Activated CD8-positive, alpha-beta T cell treated with anti-CD3 and anti-CD28 coated beads for 36 hours (primary cell): ENCODE measurements around the gene PSMD1. TPM values are rescaled to one million over a fixed set of nuclear protein-coding genes. Genes with fewer than 3 reads are reported as not detected.

Experiments used
- ATAC-seq: fragments of 200-7000 bp; cut with Tn5 transposase; one replicate; pipeline ENCODE4 v1.10.0; 2021; ENCODE audit warnings: mild to moderate bottlenecking, moderate library complexity
- CTCF ChIA-PET: fragments of 350-600 bp; sonication (Branson Sonifier 250); formaldehyde crosslinking; loops from one replicate; lab custom pipeline; 2021; ENCODE audit warnings: antibody characterized with exemption; lab: Charles Lee
- POLR2A ChIA-PET: fragments of 350-600 bp; sonication (Branson Sonifier 250); formaldehyde crosslinking; loops from one replicate; lab custom pipeline; 2021; ENCODE audit warnings: antibody characterized with exemption; lab: Charles Lee
- DNase-seq: peaks from one replicate; pipeline ENCODE4 v3.0.0-alpha.2; 2020
- H3K27ac Mint-ChIP-seq: one replicate; pipeline ENCODE4 v1.8.0; 2021; ENCODE audit warnings: mild to moderate bottlenecking, mixed read lengths
- H3K27me3 Mint-ChIP-seq: one replicate; pipeline ENCODE4 v1.8.0; 2021; ENCODE audit warnings: mixed read lengths
- H3K36me3 Mint-ChIP-seq: one replicate; pipeline ENCODE4 v1.8.0; 2021; ENCODE audit warnings: low read depth, mixed read lengths
- H3K4me1 Mint-ChIP-seq: one replicate; pipeline ENCODE4 v1.8.0; 2021; ENCODE audit warnings: low read depth, mixed read lengths
- H3K4me3 Mint-ChIP-seq: one replicate; pipeline ENCODE4 v1.8.0; 2021; ENCODE audit warnings: mild to moderate bottlenecking, moderate library complexity, mixed read lengths
- H3K9me3 Mint-ChIP-seq: one replicate; pipeline ENCODE4 v1.8.0; 2021; ENCODE audit warnings: mixed read lengths
- CTCF ChIP-seq: fragments of 200-600 bp; IDR thresholded peaks from one replicate; pipeline ENCODE4 v1.8.0; 2022; ENCODE audit warnings: antibody characterized with exemption, mild to moderate bottlenecking
- intact Hi-C: fragments of 100-400 bp; cut with micrococcal nuclease; formaldehyde crosslinking; loops from one replicate; pipeline ENCODE4 v1.10.0; 2022
- total RNA-seq, 2 experiments: library from RNA; stranded (reverse); gene quantifications; one replicate each; pipeline ENCODE4 v1.2.3, GENCODE V29; 2021

Gene PSMD1
- 100 to 1,000 TPM; 106 to 114 TPM for total RNA-seq

- ATAC-seq (peak; percentile 86), DNase-seq (peak; percentile 96)
- Mint-ChIP-seq H3K4me1 (peaks cover 48% of the 10 kb centered on the region), H3K9me3 (no peaks in the 10 kb centered on the region), H3K27ac (peak within 1 kb of the TSS; percentile 100), H3K4me3 (peak within 1 kb of the TSS; percentile 81), H3K36me3 (peaks cover 7% of the 10 kb centered on the region), H3K27me3 (peaks cover 4% of the 10 kb centered on the region)
- peak; percentile 93 for TF ChIP-seq CTCF
- ChIA-PET POLR2A (interaction anchor here (0.6 to 2.6 kb wide), 4 partner anchors 9 to 377 kb away, joined by 3 to 9 read pairs (median 4); no protein-coding TSS in a partner anchor), CTCF (interaction anchor here (0.7 to 2.0 kb wide), 9 partner anchors 11 to 190 kb away, joined by 3 to 8 read pairs (median 4); no protein-coding TSS in a partner anchor)
- intact Hi-C loops, result loop anchor here (10.0 kb wide), 1 partner anchor 232 kb away; no protein-coding TSS in a partner anchor
Measured at GRCh38 chr2:231056453-231057416, at the start of gene PSMD1. Gene PSMD1, plus strand, starts transcription at chr2:231056867. Its CDS starts 159 bp downstream, at chr2:231057026.

GRCh38 chr2:231007286-231008098, 49.2 kb upstream of the PSMD1 start:
- Mint-ChIP-seq H3K36me3 (peaks cover 2% of the 10 kb centered on the region), H3K27me3 (peaks cover 5% of the 10 kb centered on the region), H3K9me3 (peaks cover 3% of the 10 kb centered on the region), H3K4me1 (no peaks in the 10 kb centered on the region), H3K27ac (no peak overlapping the region), H3K4me3 (no peak overlapping the region)
- ATAC-seq (no peak), DNase-seq (no peak)
- POLR2A ChIA-PET, result interaction anchor here (0.9 kb wide), 1 partner anchor 92 kb away, joined by 3 read pairs; no protein-coding TSS in a partner anchor
- intact Hi-C loops, result no loop called here
- CTCF ChIA-PET, result interaction anchor here (0.6 to 3.5 kb wide), 5 partner anchors 20 to 183 kb away, joined by 3 to 15 read pairs (median 5); no protein-coding TSS in a partner anchor
- no peak for TF ChIP-seq CTCF

- intact Hi-C loops, result no loop called here
- POLR2A ChIA-PET, result interaction anchor here (0.7 kb wide), 1 partner anchor 9 kb away, joined by 4 read pairs; no protein-coding TSS in a partner anchor
- no peak for ATAC-seq
- peaks cover 7% of the 10 kb centered on the region for H3K27me3 Mint-ChIP-seq
- DNase-seq, result no peak
- H3K9me3 Mint-ChIP-seq, result peaks cover 3% of the 10 kb centered on the region
- CTCF ChIA-PET, result interaction anchor here (0.7 to 3.5 kb wide), 4 partner anchors 21 to 184 kb away, joined by 3 to 15 read pairs (median 6); no protein-coding TSS in a partner anchor
- no peaks in the 10 kb centered on the region for H3K4me1 Mint-ChIP-seq
- no peak overlapping the region for H3K4me3 Mint-ChIP-seq
- H3K27ac Mint-ChIP-seq, result no peak overlapping the region
- TF ChIP-seq CTCF, result no peak
- H3K36me3 Mint-ChIP-seq, result peaks cover 2% of the 10 kb centered on the region
Measured at GRCh38 chr2:231008131-231008530, 48.5 kb upstream of the PSMD1 start.

- H3K27me3 Mint-ChIP-seq, result peaks cover 5% of the 10 kb centered on the region
- no peak for TF ChIP-seq CTCF
- DNase-seq, result no peak
- peaks cover 3% of the 10 kb centered on the region for H3K9me3 Mint-ChIP-seq
- intact Hi-C loops, result no loop called here
- peaks cover 2% of the 10 kb centered on the region for H3K36me3 Mint-ChIP-seq
- POLR2A ChIA-PET, result no interaction called here
- no peak for ATAC-seq
- no peaks in the 10 kb centered on the region for H3K4me1 Mint-ChIP-seq
- no peak overlapping the region for H3K4me3 Mint-ChIP-seq
- CTCF ChIA-PET, result interaction anchor here (0.7 to 3.5 kb wide), 2 partner anchors 22 to 161 kb away, joined by 3 to 15 read pairs; no protein-coding TSS in a partner anchor
- H3K27ac Mint-ChIP-seq, result no peak overlapping the region
Measured at GRCh38 chr2:231009236-231009919, 47.3 kb upstream of the PSMD1 start.
